Stimulated activated CD4-positive, alpha-beta T cell treated with anti-CD3 and anti-CD28 coated beads, Interleukin-12 subunit alpha, Interleukin-12 subunit beta, amount 100 ng/mL, for 24 hours (primary cell): ENCODE results near the gene SERPINE1.
A peak's percentile ranks its signal among the peaks of the same experiment; 100 is the strongest.

Experiments
- DNase-seq, 2 experiments: peaks; one replicate each; pipeline ENCODE4 v3.0.0-alpha.2; 2020; ENCODE audit warnings: low read depth in 2 of 2

SERPINE1 gene

DNA sequence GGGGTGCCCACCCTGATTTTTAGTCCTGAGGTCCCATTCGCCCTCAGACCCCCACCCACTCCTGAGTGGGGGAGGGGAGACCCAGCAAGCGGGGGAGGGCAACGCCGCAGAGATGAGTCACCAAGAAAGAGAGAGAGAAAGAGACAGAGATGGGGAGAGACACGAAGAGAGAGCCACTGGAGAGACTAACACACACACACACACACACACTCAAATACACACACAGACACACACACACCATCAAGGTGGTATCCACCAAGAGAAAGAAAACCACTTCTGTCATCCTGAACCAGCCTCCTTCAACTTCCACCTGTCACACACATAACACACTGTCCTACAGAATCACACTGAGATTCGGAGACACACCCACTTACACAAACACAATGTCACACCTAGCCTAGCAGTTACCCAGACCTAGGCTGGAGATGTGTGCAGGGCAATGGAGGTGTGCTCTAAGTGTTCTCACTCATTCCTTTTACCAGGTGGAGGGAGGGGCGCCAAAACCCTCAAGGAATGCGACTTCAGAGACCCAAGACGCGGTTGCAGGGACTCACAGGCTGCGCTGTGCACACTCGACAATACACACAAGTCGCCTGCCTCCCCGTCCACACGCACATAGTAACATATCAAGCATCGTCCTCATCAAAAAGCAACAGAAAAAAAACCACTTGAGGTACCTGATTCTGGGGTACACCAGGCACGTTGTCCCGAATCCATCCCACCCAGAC is 42.4 kb downstream of the SERPINE1 start:
- DNase-seq = no peak

DNA sequence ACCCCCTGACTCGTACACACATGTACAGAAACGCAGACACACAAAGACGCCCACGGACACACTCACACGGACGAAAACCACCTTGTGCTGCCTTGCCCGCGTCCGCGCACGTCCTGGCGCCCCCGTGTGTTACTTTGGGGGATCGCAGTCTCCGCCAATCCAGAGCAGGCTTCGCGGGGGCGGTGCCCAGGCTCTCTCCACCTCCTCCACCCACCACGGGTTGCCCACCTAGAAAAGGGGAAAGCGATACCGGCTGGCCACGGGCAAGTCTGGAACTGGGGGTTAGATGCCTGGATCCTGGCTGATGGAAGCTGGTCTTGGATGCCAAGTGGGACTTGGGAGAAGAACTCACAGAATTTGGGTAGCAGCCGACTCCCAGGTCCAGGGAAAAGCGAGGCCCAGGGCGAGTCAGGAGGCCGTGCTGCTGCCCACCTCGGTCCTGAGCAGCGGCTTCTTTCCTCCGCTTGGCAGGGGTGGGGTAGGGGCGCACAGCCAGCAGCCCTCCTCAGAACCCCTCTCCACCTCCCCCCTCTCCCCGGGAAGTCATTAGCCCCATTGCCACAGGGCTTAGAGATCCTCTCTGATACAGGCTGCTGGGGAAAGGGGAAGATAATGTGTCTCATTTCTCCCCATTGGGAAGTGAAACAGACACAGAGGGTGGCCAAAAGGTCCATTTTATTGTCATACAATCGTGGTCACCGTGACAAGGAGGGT is 43.1 kb downstream of the SERPINE1 start:
- DNase-seq = peak; percentile 56 to 83

DNA sequence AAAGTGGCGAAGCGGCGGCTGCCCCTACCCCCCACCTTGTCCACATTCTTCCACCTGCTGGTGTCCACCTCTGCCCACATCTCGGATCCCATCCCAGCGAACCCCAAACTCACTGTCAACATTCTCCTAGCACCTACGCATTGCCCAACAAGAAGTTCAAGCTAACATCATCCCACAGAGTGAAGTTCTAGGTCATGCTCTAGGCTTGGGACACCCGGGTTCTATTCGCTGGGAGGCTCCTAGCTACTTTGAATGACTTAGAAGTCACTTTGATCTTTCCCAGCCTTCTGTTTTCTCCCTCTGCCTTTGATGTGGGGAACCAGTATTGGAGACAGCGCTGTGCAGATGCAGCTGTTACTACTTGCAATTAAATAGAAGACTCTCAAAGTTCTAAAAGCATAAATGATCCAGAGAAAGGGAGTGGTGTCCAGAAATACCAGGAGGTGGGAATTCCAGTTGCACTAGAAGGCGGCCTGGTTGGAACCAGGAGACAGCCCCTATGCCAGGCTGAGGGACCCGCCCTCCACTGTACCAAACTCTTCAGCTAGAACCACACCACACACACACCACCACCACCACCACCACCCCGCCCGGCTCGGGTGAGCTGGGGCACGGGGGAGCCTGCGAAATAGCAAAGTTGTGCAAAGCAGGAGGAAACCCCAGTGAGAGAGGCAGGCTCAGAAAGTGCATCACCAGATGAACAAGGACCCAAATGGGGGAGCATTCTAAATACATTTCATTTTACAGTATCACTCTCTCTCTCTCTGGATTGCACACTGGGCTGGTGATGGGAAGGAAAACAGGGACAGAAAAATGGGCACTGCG is 43.9 kb downstream of the SERPINE1 start:
- DNase-seq = no peak

DNA sequence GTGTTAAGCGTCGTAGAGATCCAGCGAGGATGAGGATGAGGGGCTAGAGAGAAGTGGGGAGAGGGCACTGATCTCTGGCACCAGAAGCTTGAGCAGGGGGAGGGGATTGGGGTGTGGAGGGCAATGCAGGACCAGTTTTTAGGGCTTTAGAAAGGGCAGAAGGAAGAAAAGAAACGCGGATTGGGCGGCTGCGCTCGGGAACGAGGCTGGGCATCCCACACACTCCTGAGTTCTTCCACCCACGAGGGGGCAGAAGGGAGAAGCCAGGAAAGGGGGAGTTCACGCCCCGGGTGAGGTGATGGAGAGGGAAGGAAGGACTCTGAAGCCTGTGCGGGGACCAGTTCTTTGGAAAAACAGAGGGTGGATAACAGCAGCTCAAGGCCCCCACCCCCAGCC is 44.5 kb downstream of the SERPINE1 start:
- DNase-seq = no peak

DNA sequence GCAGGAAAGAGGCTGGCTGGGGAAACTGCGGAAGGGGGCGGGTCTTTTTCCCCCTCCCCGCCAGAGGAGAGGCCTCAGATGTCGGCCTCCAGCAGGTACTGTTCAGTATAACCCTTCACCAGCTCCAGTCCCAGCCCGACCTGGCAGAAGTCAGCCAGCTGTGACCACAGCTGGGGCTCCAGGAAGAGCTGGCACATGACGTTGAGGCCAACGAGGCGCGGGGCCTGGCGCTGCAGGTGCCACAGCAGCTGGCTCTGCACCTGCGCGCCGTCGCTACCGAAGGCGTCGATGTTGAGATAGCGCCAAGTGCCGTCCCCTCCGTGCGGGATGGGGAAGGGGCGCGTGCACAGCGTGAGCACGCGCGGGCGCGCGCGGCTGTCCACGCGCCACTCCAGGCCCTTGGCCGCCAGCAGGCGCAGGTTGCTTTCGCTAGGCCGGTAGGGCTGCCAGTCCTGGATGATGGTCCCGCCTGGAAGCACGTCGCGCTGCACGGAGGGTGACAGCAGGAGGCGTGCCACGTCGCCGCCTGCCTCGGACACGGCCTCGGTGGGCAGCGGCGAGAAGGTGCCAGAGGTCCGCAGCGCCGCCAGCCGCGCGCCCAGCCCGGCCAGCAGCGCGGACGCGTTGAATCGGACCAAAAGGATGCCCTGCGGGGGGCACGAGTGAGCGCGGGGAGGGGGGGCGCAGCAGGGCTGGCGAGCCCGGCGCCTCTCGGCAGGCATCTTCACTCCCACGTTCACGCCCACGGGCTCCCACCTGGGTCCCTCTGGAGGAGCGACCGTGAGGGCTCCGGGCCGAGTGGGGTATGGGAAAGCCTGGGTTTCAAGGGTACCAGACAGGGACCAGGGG is 45.3 kb downstream of the SERPINE1 start:
- no peak for DNase-seq

DNA sequence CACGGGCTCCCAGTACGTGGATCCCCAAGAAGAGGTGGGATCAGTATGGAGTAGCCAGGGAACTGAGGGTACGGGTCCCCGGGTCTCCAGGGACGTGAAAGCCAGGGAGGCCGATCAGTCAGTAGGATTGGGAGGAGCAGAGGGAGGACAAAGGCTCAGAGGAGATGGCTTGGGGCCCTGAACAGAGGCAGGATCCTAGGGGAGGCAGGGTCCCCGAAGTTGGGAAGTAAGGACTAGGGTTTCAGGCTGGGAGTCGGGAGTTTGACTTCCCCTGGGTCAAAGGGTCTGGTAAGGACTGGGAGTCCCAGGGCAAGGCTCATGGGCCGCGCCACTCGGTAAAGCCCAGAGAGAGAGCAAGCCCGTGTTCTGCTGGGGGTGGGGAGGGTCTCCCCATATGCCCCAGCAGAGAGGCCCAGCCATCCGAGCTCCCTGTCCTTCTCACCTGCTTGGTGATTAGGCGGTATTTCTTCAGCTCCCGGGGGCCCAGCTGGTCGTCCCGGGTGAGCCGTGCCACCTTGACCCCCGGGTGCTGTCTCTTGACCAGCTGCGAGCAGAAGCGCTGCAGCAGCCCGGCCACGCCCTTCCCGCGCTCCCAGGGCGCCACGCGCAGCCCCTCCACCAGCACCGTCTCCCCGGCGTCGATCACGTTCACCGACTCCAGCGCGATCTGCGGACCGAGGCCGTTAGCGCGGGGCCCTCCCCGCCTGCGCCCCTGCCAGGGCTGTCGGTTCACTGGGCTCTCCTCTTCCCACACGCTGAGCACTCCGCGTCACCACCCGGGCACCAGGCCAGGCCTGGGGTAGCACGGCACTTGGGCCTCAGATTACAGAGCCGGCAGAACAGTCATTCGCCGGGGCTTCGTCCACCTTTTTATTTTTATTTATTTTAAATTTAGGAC is 46.2 kb downstream of the SERPINE1 start:
- DNase-seq = no peak

DNA sequence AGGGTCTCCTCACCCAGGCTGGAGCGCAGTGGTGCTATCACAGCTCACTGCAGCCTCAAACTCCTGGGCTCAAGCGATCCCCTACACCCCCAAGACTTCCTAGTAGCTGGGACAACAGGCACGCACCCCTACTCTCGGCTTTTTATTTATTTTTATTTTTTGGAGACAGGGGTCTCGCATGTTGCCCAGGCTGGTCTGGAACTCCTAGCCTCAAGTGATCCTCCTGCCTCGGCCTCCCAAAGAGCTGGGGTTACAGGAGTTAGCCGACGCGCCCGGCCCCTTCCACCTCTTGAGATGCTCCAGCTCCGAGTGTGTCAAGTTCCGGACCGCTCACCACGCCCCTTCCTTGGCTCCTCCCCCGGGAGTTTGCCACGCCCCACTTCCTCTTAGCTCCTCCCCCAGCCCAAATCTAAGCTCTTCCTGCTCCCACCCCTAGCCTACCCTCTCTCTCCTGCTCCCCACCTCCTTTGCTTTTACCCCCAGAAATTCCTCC is 46.9 kb downstream of the SERPINE1 start:
- peak; percentile 55 to 65 for DNase-seq

DNA sequence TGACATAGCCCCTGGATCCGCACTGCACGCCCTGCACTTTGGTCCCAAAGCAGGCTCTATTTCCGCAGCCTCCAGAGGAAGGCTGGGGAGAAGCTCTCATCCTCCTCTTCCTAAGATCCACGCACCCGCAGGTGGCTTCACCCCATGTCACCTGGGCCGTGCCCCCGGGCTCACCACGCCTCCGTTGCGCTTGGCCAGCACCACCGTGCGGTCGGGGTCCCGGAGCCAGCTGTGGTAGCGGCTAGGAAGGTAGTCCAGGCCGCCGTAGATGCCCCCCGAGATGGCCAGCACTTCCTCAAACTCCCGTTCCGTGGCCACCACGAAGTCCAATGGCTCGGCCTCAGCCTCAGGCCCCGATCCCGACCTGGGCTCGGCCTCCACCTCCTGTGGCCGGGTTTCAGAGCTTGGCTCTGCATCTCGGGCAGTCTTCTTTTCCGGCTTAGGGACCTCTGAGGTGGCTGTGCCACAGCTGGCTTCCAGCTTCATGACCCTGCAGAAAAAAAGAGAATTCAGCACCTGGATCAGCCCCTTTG is 47.5 kb downstream of the SERPINE1 start:
- no peak for DNase-seq

DNA sequence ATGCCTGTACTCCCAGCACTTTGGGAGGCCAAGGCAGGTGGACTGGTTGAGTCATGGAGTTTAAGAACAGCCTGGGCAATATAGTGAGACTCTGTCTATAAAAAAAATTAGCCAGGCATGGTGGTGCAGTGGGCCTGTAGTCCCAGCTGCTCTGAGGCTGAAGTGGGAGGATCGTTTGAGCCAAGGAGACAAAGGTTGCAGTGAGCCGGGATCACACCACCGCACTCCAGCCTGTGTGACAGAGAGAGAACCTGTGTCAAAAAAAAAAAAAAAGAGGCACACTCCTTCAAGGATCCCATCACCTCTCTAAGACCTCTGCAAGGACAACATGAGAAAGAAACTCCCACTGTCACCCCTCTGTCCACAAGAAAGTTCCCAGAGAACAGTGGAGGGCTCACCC is 48.8 kb downstream of the SERPINE1 start:
- DNase-seq = no peak

DNA sequence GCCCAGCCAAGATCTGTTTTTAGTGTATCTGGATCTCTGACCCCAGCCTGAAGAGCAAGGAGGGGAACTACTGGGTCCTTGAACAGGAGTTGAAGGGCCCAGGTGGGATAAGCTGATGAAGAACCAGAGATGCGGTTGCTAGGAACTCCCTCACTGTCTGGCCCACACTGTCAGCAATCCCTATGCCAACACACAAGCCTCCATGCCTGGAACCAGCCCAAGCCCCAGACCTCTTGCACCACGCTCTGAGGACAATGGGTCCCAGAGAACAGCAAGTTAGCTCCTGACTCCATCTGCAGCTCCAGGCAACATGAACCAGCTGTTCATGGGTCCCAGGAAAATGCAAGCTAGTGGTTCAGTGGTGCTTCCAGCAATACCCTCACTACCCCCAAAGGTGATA is 50.7 kb downstream of the SERPINE1 start:
- DNase-seq = no peak

DNA sequence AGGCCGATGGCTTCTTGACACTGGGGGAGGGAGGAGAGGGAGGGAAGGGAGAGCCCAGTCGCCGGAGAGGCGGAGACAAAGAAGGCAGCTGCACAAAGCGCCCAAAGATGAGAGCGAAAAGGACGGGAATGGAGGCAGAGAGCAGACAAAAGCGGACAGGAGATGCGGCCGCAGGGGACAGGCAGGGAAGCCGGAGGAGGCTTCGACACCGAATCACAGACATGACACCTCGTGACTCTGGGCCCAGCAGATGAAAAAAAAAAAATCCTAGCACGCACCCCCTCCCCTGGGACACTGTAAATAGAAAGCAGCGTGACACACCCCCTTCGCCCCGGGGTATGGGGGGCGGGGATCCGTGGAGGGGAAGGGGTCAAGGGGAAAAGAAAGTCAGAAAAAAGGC is 52.2 kb downstream of the SERPINE1 start:
- DNase-seq = no peak

DNA sequence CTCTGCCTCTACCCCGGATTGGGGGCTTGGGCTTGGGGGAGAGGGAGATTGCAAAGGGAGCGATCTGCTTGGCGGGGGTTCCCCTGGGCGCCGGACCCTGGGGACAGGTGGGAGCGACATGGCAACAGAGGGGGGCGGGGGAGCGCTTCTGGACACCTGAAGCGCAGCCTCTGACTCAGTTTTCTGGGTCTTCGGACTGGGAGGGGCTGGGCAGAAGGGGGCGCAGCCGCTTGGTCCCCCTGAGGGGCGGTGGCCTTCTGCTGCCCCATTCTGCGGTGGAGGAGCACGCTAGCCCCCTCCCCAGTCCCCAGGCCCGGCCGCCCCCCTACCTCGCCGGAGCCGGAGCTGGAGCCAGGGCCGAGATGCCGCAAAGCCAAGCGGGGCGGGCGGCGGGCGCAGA is 52.8 kb downstream of the SERPINE1 start:
- no peak for DNase-seq

DNA sequence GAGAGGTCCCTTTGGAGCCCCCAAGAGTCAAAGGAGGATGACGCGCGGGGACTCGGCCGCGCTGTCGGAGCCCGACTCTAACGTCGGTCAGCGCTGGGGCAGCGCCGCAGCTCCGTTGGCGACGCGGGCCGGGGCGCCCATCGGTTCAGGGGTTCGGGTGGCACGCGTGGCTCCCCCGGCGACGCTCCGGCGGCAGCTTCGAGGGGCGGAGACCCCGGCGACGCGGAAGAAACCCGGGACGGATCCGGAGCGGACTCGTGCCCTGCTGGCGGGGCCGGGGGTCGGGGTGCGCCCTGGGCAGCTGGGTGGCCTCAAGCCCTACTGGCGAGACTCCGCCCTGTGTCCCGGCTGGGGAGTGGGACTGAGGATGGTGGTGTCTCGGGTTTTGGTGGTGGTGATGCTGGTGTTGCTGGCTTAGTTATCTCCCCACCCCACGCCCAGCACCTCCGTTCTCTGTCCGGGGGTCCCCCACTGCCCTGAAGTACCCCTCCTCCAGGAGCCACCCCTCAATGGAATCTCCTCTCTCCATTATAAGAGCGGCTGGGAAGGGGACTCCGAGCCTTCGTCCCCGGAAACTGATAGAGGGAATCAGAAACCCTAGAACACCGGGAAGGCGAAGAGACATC is 53.3 kb downstream of the SERPINE1 start, which contains the start of gene NAT16:
NAT16 (minus strand) TSS at position 164 of the 626 bp plus-strand sequence. CDS start 5,486 bp downstream, outside the sequence.
- DNase-seq = no peak

DNA sequence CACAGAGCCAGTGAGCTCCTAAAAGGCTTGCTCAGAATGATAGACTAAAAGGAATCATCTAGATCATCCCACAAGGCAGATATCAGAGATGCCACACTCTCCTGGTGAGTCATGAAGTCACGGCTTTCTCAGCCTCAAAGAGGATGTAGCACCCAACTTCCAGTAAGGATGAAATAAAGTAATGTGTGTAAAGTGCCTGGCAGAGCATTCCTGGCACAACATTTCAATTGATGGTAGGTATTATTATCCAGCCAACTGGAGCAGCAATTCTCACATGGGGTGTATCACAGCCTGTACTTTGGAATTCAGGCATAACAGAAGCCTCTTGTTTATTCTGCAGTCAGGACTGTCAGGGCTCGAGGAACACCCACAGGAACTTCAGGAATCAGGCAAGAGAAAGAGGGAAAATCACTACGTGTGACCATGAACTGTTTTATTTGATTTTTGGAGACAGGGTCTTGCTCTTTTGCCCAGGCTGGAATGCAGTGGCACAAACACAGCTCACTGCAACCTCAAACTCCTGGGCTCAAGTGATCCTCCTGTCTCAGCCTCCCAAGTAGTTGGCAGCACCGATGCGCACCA is 58.4 kb downstream of the SERPINE1 start:
- no peak for DNase-seq

DNA sequence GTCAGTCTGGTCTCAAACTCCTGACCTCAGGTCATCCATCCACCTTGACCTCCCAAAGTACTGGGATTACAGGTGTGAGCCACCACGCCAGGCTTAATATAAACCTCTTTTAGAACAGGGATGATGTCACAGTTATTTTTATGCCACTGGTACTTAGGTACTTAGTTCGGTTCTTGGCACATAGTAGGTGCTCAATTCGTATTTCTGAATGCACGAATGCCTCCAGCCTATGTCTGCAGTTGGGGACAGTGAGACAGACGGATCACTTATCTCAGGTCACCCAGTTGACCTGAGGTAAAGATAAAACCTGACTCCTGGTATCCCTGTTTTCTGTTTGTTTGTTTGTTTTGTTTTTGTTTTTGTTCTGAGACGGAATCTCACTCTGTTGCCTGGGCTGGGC is 59.3 kb downstream of the SERPINE1 start:
- DNase-seq = no peak

DNA sequence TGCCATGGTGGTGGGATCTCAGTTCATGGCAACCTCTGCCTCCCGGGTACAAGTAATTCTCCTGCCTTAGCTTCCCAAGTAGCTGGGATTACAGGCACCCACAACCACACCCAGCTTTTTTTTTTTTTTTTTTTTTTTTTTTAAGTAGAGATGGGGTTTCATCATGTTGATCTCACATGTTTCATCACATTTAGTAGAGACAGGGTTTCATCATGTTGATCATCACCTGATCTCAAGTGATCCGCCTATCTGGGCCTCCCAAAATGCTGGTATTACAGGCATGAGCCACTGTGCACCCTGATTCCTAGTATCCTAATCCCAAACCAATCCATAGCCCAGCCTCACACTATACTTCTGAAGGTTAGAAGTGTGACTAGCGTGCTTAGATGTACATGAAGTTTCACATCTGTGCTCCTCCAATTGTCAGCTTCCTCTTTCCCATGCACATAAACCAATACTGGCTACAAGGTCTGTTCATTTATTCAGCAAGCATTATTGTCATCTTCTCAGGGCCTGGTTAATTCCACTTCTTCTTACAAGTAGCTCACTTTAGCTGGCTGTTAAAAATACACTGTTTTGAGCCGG is 60.0 kb downstream of the SERPINE1 start:
- DNase-seq = no peak
